ENCODE measurements around the gene BCL10. TPM values are rescaled to one million over a fixed set of nuclear protein-coding genes. Genes with fewer than 3 reads are reported as not detected.

The BCL10 gene
- total RNA-seq, 2 experiments from 2014 or later: 27.4 to 31.7 TPM

DNA sequence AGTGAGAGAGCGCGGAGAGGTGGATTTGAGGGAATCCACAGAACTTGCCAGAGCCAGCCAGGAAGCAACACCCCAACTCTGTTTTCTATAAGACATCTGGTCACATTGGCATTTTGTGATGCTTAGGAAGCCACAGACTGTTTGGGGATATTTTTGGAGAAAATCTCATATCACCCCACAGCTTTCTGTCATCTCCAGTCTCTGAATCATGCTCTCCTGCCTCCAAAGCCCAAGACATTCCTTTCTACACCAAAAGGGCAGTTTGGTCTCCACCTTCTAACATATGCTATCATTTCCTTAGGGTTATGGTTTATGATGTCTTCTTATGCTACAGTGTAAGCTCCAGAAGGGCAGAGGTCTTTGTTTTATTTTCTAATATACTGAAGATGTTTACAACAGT is 14.4 kb upstream of the BCL10 start:
- Mint-ChIP-seq H3K4me3 (no peak overlapping the region), H3K9me3 (no peaks in the 10 kb centered on the region), H3K27me3 (peaks cover 20% of the 10 kb centered on the region), H3K27ac (no peak overlapping the region), H3K36me3 (no peaks in the 10 kb centered on the region), H3K4me1 (no peaks in the 10 kb centered on the region)
- no peak for DNase-seq
- POLR2A ChIA-PET: no interaction called here
- ATAC-seq (ENCODE audit: low read depth): no peak

DNA sequence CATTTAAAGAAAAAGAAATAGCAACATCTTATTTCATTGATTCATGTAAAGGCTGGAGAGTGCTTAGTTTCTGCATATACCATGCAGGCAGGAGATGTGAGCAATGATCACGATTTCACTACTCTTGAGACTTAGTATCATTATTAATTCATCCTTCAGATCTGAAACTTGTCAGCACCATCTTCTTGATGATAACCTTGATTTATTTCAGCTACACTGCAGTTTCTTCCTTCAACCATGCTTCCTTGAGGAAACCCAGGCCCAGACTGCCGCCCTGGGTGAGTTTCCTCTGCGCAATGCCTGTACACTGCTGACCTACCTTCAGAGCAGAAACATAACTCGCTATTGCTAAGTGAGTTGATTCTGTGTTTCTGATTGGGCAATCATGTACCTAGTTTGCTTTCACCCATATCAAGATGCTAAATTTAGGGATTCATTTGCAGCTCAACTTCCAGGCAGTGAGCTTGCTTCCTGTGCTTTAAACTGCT is 13.5 kb upstream of the BCL10 start:
- ATAC-seq (ENCODE audit: low read depth) (no peak), DNase-seq (no peak)
- Mint-ChIP-seq H3K27me3 (peaks cover 19% of the 10 kb centered on the region), H3K27ac (no peak overlapping the region), H3K4me1 (no peaks in the 10 kb centered on the region), H3K9me3 (no peaks in the 10 kb centered on the region), H3K4me3 (no peak overlapping the region), H3K36me3 (no peaks in the 10 kb centered on the region)
- POLR2A ChIA-PET: no interaction called here

DNA sequence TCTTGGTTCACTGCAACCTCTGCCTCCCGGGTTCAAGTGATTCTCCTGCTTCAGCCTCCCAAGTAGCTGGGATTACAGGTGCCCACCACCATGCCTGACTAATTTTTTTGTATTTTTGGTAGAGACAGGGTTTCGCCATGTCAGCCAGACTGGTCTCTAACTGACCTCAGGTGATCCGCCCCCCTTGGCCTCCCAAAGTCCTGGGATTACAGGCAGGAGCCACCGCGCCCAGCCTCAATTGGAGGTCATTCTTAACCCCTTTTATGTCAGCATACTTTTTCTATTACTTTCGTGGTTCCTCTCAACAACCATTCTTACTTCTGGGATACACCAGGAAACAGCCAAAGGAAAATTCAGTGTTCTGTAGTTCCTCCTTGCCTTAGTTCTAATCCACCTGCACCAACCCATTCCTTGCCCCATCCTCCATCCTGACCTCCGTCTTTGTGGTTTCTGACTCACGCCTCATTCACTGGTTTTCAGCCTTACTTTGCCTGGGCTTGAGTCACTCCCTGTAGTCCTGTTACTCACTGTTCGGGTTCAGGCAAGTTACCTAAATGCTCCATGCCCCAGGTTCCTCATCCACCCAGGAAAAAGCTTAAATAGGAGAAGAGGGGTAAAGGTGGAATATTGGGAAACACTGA is 12.9 kb upstream of the BCL10 start:
- no peak for DNase-seq
- no peak overlapping the region for H3K4me3 Mint-ChIP-seq
- POLR2A ChIA-PET: no interaction called here
- peaks cover 17% of the 10 kb centered on the region for H3K27me3 Mint-ChIP-seq
- no peaks in the 10 kb centered on the region for H3K36me3 Mint-ChIP-seq
- no peak overlapping the region for H3K27ac Mint-ChIP-seq
- ATAC-seq (ENCODE audit: low read depth): no peak
- no peaks in the 10 kb centered on the region for H3K4me1 Mint-ChIP-seq
- no peaks in the 10 kb centered on the region for H3K9me3 Mint-ChIP-seq

DNA sequence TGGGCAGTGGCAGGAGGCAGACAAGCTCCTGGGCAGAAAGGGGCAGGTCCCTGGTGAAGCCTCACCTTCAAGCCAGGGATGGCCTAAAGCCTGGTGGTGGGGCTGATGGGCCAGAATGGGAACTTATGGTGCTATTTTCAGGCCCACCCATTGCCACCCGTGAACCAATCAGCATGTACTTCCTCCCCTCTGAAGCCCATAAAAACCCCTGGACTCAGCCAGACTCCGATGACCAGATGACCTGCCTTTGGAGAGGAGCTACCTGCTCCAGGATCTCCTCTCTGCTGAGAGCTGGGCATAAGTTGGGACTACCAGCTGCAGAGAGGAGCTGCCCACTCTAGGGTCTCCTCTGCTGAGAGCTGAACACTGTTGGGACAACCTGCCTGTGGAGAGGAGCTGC is 7.8 kb upstream of the BCL10 start:
- DNase-seq (no peak), ATAC-seq (ENCODE audit: low read depth) (no peak)
- Mint-ChIP-seq H3K36me3 (no peaks in the 10 kb centered on the region), H3K27me3 (peaks cover 14% of the 10 kb centered on the region), H3K9me3 (no peaks in the 10 kb centered on the region), H3K4me3 (no peak overlapping the region), H3K4me1 (peaks cover under 1% of the 10 kb centered on the region), H3K27ac (no peak overlapping the region)
- POLR2A ChIA-PET: no interaction called here

DNA sequence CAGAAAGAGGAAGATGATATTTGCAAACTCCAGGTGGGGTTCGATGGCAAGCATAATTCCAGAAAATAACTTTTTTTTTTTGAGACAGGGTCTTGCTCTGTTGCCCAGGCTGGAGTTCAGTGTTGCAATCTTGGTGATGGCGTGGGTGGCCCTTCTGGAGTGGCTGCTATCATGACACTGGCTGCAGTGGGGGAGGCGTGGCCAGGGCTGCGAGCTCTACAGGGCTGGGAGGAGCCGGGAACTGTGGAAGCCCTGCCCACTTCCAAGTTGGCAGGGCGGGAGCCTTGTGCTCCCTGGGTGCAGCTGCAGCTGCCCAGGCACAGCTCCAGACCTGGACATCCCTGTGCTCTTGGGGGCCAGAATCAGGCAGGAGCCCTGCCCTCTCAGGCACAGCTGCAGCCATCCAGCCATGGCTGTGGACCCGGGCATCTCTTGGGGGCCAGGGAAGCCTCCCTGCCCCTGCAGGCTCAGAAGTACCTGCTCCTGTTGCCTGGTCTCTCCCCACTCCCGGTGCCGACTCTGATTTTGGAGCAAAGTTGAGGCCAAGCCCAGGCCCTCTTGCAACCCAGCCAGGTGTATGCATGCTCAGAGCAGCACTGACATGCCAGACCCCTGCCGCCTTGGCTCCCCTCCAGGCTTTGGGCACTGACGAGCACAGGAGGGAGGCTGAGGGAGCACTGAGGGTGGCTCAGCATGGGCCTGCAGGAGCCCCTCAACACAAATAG is 7.2 kb upstream of the BCL10 start:
- POLR2A ChIA-PET: no interaction called here
- ATAC-seq (ENCODE audit: low read depth) (no peak), DNase-seq (no peak)
- Mint-ChIP-seq H3K27ac (no peak overlapping the region), H3K27me3 (peaks cover 14% of the 10 kb centered on the region), H3K4me1 (peaks cover 6% of the 10 kb centered on the region), H3K4me3 (no peak overlapping the region), H3K36me3 (no peaks in the 10 kb centered on the region), H3K9me3 (no peaks in the 10 kb centered on the region)

DNA sequence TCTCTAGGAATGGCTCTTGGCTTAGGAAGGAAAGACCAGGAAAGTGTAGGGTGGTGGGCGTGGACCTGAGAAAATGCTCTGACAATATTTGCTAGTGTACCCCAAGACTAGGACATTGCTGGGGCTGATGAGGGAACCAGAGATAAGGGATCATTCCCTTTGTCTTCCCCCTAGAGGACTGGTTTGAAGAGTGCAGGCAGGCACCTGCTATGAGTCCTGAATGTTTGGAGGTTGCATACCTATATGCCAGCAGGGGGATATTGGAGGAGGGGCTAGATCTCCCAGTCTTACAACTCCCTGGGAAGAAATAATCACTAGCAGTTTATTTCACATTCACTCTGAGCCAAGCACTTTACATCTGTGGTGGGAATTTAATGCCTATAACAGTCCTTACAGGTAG is 6.0 kb upstream of the BCL10 start:
- no peak overlapping the region for H3K4me3 Mint-ChIP-seq
- H3K27ac Mint-ChIP-seq: no peak overlapping the region
- no peaks in the 10 kb centered on the region for H3K36me3 Mint-ChIP-seq
- H3K9me3 Mint-ChIP-seq: no peaks in the 10 kb centered on the region
- POLR2A ChIA-PET: no interaction called here
- DNase-seq (no peak), ATAC-seq (ENCODE audit: low read depth) (no peak)
- H3K27me3 Mint-ChIP-seq: peaks cover 14% of the 10 kb centered on the region
- H3K4me1 Mint-ChIP-seq: peaks cover 6% of the 10 kb centered on the region

DNA sequence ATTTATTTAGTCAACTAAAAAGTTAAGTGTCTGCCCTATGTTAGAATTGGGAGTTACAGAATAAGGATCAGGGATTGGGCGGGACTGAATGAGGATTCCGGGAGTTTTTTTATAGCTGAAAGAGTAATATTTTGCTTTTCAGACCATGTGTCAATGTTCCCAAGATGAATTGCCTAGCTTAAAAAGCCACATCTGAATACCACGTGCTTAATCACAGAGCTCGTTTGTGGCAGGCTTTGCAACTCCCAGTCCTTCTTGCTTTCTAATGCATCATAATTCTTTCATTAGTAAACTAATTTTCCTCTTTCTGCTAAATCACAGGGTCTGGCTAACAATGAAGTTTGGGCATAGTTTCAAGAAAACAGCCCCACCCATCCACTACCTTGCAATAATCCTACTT is 4.2 kb upstream of the BCL10 start:
- H3K4me3 Mint-ChIP-seq: no peak overlapping the region
- H3K27me3 Mint-ChIP-seq: peaks cover 14% of the 10 kb centered on the region
- H3K9me3 Mint-ChIP-seq: no peaks in the 10 kb centered on the region
- POLR2A ChIA-PET: no interaction called here
- ATAC-seq (ENCODE audit: low read depth): no peak
- H3K36me3 Mint-ChIP-seq: no peaks in the 10 kb centered on the region
- no peak for DNase-seq
- H3K4me1 Mint-ChIP-seq: peaks cover 9% of the 10 kb centered on the region
- H3K27ac Mint-ChIP-seq: no peak overlapping the region

DNA sequence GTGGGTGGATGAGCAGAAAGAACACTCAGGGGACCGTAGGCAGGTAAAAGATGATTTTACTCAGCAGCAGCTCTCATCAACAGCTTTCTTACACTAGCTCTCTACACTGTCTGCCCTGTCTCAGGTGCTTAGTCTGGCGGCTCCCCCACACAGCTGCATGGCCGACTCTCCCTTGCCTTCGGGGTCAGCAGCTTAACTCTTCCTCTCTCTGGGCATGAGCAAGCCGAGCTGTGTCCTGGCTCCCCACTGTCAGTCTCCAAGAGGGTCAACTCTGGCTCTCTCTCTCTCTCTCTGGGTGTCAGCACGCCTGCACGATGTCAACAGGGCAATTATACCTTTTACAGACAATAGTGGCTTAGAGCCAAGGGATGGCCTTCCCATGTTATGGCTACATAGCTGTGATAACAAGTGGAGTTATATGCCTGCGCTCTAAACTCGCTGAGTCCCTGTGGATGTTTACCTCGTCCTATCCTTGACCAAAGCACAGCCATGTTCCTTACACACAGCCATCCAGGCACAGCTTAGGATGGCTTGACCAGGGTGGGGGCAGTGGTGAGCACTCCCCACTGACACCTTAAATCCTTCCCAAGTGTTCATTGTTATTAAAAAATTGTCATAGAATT is 3.1 kb upstream of the BCL10 start:
- no peak for ATAC-seq (ENCODE audit: low read depth)

DNA sequence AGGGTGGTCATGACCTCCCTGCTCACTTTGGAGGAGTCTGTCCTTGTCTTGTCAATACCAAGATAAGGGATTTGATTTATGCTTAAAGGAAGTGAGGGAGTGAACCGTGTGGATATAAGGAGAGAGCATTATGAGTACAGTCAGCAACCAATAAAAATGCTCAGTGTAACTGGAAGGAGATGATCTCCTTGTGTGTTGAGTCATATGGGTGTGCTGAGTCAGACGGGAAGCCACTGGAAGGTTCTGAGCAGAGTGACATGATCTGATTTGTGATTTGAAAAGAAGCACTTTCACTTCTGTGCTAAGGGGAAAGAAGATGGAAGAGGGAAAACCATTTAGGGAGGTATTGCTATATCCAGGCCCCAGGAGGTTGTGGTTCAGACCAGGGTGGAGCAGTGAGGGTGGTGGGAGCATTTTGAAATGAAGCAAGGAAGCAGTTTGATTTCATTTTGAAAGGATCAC is 2.5 kb upstream of the BCL10 start:
- H3K36me3 Mint-ChIP-seq: peaks cover 7% of the 10 kb centered on the region
- POLR2A ChIA-PET: no interaction called here
- no peak overlapping the region for H3K4me3 Mint-ChIP-seq
- DNase-seq (no peak), ATAC-seq (ENCODE audit: low read depth) (no peak)
- peaks cover 22% of the 10 kb centered on the region for H3K4me1 Mint-ChIP-seq
- H3K27ac Mint-ChIP-seq: no peak overlapping the region
- peaks cover 14% of the 10 kb centered on the region for H3K27me3 Mint-ChIP-seq
- no peaks in the 10 kb centered on the region for H3K9me3 Mint-ChIP-seq

More for the DNA sequence above, 3.1 kb upstream of the BCL10 start:
- Mint-ChIP-seq H3K9me3 (no peaks in the 10 kb centered on the region), H3K4me3 (no peak overlapping the region), H3K36me3 (peaks cover 4% of the 10 kb centered on the region), H3K27ac (no peak overlapping the region), H3K27me3 (peaks cover 14% of the 10 kb centered on the region), H3K4me1 (peaks cover 18% of the 10 kb centered on the region)
- POLR2A ChIA-PET: no interaction called here
- no peak for DNase-seq

DNA sequence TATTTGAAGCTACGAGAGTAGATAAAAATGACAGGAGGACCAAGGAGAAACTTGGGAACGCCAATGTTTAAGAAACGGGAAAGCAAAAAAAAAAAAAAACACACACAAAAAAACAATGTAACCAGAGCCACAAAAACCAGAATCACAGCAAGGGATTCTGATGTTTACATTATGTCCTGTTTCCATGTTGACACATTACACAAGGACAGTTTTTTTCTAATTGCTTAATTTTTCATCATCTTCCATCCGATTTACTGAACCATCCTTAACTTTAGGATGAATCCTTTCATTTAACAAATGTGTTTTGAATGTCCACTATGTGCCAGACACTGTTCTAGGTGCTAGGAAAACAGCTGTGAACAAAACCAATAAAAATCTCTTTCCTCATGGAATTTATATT is 1.4 kb upstream of the BCL10 start:
- Mint-ChIP-seq H3K36me3 (peaks cover 15% of the 10 kb centered on the region), H3K4me1 (peaks cover 30% of the 10 kb centered on the region), H3K9me3 (no peaks in the 10 kb centered on the region), H3K4me3 (no peak overlapping the region), H3K27me3 (peaks cover 14% of the 10 kb centered on the region), H3K27ac (no peak overlapping the region)
- POLR2A ChIA-PET: interaction anchor here (1.8 kb wide), 1 partner anchor 77 kb away, joined by 9 read pairs; the partner anchor contains the start of gene SYDE2
- ATAC-seq (ENCODE audit: low read depth) (no peak), DNase-seq (no peak)

DNA sequence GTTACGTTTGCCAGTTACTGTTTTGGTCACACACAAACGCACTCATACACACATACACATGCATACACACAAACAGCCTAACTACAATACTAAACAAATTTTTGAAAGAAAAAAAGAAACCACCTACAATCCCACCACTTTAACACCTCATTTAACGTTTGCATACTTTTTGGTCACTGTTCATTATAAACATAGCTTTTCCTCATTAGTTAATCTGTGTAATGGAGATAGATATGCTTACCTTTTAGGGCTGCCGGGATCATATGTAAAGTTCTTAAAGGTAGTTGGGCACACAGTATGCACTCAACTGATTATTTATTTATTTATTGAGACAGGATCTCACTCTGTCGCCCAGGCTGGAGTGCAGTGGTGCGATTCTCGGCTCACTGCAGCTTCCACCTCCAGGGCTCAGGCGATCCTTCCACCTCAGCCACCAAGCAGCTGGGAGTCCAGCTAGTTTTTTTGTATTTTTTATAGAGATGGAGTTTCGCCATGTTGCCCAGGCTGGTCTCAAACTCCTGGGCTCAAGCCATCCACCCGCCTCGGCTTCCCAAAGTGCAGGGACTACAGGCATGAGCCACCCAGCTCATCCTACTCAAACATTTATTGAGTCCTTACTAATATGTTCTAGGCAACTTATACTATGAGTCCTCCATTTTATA is 677 bp upstream of the BCL10 start:
- POLR2A ChIA-PET: interaction anchor here (0.6 to 2.6 kb wide), 15 partner anchors 8 to 1427 kb away, joined by 3 to 33 read pairs (median 5); partner anchors contain the start of genes C1orf52, GNG5, PRKACB and SH3GLB1
- Mint-ChIP-seq H3K27me3 (peaks cover 14% of the 10 kb centered on the region), H3K9me3 (no peaks in the 10 kb centered on the region), H3K27ac (peak overlapping the region; percentile 92), H3K4me1 (peaks cover 31% of the 10 kb centered on the region), H3K36me3 (peaks cover 18% of the 10 kb centered on the region), H3K4me3 (peak overlapping the region; percentile 87)
- DNase-seq (no peak), ATAC-seq (ENCODE audit: low read depth) (no peak)

DNA sequence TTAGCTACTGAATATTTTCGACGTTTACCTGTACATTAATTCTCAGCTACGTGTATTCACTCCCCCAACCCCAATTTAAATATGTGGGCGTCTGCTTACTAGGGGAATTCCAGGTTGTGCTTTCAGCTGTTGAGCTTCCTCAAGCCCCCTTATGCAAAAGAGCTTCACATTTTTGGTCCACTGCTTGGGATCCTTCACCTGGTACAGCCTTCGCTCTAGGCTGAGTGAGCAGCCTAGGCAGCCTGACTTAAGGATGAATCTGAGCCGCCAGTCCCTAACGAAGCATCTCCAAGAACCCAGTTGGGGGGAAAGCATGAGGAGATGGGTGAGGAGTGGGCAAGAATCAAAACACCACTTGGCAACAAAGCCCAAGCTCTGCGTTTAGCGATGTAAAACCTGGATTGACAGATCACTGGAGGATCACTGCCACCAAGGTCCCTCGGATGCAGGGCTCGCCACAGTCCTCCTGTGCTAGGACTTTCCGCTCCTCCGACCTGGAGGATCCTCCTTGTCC is 674 bp downstream of the BCL10 start:
- peaks cover 33% of the 10 kb centered on the region for H3K4me1 Mint-ChIP-seq
- POLR2A ChIA-PET: interaction anchor here (0.8 to 2.6 kb wide), 12 partner anchors 12 to 1429 kb away, joined by 3 to 33 read pairs (median 5); partner anchors contain the start of genes C1orf52, PRKACB, SH3GLB1 and SYDE2
- peak overlapping the region; percentile 92 for H3K27ac Mint-ChIP-seq
- peak overlapping the region; percentile 87 for H3K4me3 Mint-ChIP-seq
- H3K27me3 Mint-ChIP-seq: peaks cover 8% of the 10 kb centered on the region
- DNase-seq (no peak), ATAC-seq (ENCODE audit: low read depth) (no peak)
- H3K36me3 Mint-ChIP-seq: peaks cover 22% of the 10 kb centered on the region
- no peaks in the 10 kb centered on the region for H3K9me3 Mint-ChIP-seq

DNA sequence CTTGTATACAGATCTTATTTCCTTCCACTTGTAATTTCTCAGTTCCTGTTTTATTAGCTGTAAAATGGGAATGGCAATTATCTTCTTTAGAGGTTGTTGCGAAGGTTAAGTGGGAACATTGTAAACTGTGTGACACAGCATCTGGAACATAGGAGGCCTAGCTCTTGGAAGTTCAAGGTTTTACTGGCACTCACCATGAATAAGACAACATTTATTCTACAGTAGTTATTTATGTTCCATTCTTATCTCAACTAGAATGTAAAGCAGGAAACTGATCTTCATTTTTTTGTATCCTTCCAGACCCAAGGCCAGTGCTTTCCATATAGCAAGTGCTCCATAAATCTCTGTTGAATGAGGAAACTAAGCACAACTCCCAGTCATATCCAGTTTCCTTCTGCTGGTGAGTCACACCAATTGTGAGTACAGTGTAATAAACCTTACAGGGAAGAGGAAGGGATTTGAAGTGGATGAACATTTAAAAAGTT is 1.4 kb downstream of the BCL10 start:
- Mint-ChIP-seq H3K4me3 (peak overlapping the region; percentile 87), H3K27me3 (peaks cover 4% of the 10 kb centered on the region), H3K4me1 (peaks cover 33% of the 10 kb centered on the region), H3K27ac (peak overlapping the region; percentile 92), H3K36me3 (peaks cover 22% of the 10 kb centered on the region), H3K9me3 (no peaks in the 10 kb centered on the region)
- POLR2A ChIA-PET: interaction anchor here (1.0 to 2.6 kb wide), 5 partner anchors 11 to 1131 kb away, joined by 3 to 33 read pairs (median 5); partner anchors contain the start of genes C1orf52 and PRKACB
- DNase-seq: no peak
- no peak for ATAC-seq (ENCODE audit: low read depth)

All from activated naive CD8-positive, alpha-beta T cell treated with anti-CD3 and anti-CD28 coated beads, Interleukin-2, amount 10 ng/mL, durations not matched to agents 7 days and 5 days (primary cell).